ENCODE data around the gene NCBP3. TPM values are rescaled to one million over a fixed set of nuclear protein-coding genes. Genes with fewer than 3 reads are reported as not detected.

NCBP3 gene
- total RNA-seq, 4 donors from 2014 or later = 24.8 to 41.6 (median 32.2) TPM

DNA sequence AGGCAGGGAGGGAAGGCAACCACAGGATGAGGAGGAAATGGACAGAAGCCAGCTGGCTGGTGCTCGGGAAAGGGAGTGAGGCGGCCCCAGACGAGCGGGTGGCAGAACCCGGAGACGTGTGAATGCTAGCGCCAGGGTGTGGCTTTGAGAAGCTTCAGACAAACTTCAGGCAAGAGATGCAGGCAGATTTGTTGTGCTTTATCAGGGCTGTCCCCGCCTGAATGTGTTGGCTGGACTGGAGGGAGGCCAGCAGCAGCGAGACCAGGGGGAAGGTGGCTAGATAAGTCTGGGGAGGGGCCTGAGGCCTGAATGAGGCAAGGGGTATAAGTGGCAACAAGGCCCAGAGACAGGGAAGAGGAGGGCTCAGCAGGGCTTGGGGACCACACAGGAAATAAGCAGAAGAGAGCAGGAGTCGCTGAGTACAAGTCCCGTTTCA, 24.8 kb upstream of the NCBP3 start:
- Histone ChIP-seq H3K4me1 (no peaks in the 10 kb centered on the region), H3K36me3 (peaks cover 0 to 21% (median 0%) of the 10 kb centered on the region in 3 donors), H3K27me3 (no peaks in the 10 kb centered on the region), H3K9me3 (no peaks in the 10 kb centered on the region), H3K27ac (peak overlapping the region in 1 of 4 donors; percentile 64), H3K4me3 (no peak overlapping the region)
- peak in 1 of 3 donors; percentile 34 for DNase-seq
- TF ChIP-seq CTCF (IDR thresholded peaks at IDR 0.05) (no peak), POLR2A (IDR thresholded peaks at IDR 0.05) (no peak)

GRCh38 chr17:3867606-3868005, 21.6 kb upstream of the NCBP3 start:
- Histone ChIP-seq H3K36me3 (peaks cover 0 to 5% (median 0%) of the 10 kb centered on the region in 3 donors), H3K9me3 (no peaks in the 10 kb centered on the region), H3K27me3 (no peaks in the 10 kb centered on the region), H3K4me3 (no peak overlapping the region), H3K4me1 (no peaks in the 10 kb centered on the region), H3K27ac (no peak overlapping the region)
- no peak for TF ChIP-seq POLR2A (IDR thresholded peaks at IDR 0.05)
- TF ChIP-seq CTCF (IDR thresholded peaks at IDR 0.05) = no peak
- DNase-seq = no peak

DNA sequence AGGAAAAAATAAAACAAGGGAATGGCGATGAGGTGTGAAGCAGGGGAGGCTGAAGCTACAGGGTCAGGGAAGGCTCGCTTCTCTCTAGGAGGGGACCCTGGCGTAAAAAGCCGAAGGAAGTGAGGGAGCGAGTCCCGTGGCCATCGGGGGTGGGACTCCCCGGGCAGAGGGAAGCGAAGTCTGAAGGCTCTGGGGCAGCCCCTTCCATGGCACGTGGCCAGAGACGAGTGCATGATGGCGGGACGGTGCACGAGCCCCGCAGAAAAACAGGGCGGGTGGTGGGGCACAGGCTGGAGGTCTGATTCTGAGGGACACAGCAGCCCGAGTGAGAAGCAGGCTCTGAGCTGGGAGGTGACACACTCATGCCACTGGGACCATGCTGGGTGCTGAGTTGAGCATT, 21.1 kb upstream of the NCBP3 start:
- no peaks in the 10 kb centered on the region for H3K9me3 ChIP-seq
- no peak for TF ChIP-seq POLR2A (IDR thresholded peaks at IDR 0.05)
- no peak for TF ChIP-seq CTCF (IDR thresholded peaks at IDR 0.05)
- no peak for DNase-seq
- H3K4me1 ChIP-seq = no peaks in the 10 kb centered on the region
- no peak overlapping the region for H3K27ac ChIP-seq
- peaks cover 0 to under 1% (median 0%) of the 10 kb centered on the region in 3 donors for H3K36me3 ChIP-seq
- H3K4me3 ChIP-seq = no peak overlapping the region
- no peaks in the 10 kb centered on the region for H3K27me3 ChIP-seq

DNA sequence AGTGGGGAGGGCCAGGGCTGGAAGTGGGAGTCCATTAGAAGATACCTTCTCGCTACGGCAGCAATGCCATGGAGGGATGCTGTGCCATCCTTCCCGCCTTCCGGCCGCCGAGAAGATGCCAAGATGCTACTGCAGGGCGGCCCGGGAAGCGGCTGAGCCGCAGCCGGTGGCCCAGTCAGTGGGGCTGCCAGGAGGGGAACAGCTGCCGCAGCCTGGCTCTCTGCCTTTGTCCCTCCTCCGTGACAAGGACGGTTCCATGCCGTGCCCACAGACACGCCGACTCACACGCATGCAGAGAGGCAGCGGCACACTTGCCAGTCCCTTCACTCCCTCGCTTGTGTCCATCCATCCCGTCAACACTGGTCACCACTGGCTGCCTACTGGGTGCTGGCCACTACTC, 20.2 kb upstream of the NCBP3 start:
- Histone ChIP-seq H3K36me3 (no peaks in the 10 kb centered on the region), H3K27me3 (no peaks in the 10 kb centered on the region), H3K27ac (no peak overlapping the region), H3K4me1 (no peaks in the 10 kb centered on the region), H3K9me3 (no peaks in the 10 kb centered on the region), H3K4me3 (no peak overlapping the region)
- TF ChIP-seq CTCF (IDR thresholded peaks at IDR 0.05) = no peak
- TF ChIP-seq POLR2A (IDR thresholded peaks at IDR 0.05) = no peak
- DNase-seq = no peak

DNA sequence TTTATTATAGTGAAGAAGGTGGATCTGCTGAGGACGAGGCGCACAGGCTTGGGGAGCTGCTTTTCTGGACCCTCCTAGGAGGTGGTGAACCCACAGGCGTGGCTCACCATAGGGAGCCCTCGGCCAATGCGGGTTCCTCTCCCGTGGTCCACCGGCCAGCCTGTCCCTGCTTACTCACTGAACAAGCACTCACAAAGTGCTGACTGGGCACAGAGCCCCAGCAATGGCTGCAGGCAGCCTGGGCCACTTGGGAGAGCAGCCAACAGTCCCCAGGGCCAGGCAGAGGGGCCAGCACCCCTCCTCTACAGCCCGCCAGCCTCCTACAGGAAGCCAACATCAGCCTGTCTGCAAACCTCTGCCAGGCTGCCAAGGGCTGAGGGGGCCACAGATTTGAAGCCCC, 19.1 kb upstream of the NCBP3 start:
- no peaks in the 10 kb centered on the region for H3K9me3 ChIP-seq
- no peak overlapping the region for H3K27ac ChIP-seq
- no peak for TF ChIP-seq POLR2A (IDR thresholded peaks at IDR 0.05)
- H3K27me3 ChIP-seq = no peaks in the 10 kb centered on the region
- no peaks in the 10 kb centered on the region for H3K36me3 ChIP-seq
- no peak for DNase-seq
- H3K4me3 ChIP-seq = no peak overlapping the region
- no peaks in the 10 kb centered on the region for H3K4me1 ChIP-seq

DNA sequence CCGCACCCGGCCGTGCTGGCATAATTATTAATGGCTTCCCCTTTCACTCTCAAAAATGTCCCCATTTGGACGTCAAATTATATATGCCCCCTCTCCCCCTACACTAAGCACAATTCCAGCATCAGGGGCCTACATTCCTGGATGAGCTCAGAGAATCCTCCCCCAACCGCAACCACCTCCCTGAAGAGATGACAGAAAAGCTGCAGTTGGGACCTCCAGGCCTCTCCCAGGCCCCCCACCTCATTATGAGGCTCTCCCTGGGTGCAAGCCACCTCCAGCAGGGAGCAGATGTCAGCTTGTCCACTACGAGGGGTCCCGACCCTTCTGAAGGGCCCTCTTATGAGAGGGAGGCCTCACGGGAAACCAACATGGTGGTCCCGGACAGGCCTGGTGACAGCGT, 18.5 kb upstream of the NCBP3 start:
- H3K36me3 ChIP-seq = no peaks in the 10 kb centered on the region
- no peaks in the 10 kb centered on the region for H3K27me3 ChIP-seq
- no peaks in the 10 kb centered on the region for H3K9me3 ChIP-seq
- no peaks in the 10 kb centered on the region for H3K4me1 ChIP-seq
- no peak overlapping the region for H3K4me3 ChIP-seq
- TF ChIP-seq CTCF (IDR thresholded peaks at IDR 0.05) (no peak), POLR2A (IDR thresholded peaks at IDR 0.05) (no peak)
- no peak for DNase-seq
- no peak overlapping the region for H3K27ac ChIP-seq

Measured in Peyer's patch (tissue), 4 donors.